Measurements from ENCODE around the gene BST2. TPM values are rescaled to one million over a fixed set of nuclear protein-coding genes. Genes with fewer than 3 reads are reported as not detected.

Gene BST2
- polyA plus RNA-seq, 1 donor (not counting 4 experiments of a cell fraction or from before 2014, with no cell fraction given): 4.4 TPM

DNA sequence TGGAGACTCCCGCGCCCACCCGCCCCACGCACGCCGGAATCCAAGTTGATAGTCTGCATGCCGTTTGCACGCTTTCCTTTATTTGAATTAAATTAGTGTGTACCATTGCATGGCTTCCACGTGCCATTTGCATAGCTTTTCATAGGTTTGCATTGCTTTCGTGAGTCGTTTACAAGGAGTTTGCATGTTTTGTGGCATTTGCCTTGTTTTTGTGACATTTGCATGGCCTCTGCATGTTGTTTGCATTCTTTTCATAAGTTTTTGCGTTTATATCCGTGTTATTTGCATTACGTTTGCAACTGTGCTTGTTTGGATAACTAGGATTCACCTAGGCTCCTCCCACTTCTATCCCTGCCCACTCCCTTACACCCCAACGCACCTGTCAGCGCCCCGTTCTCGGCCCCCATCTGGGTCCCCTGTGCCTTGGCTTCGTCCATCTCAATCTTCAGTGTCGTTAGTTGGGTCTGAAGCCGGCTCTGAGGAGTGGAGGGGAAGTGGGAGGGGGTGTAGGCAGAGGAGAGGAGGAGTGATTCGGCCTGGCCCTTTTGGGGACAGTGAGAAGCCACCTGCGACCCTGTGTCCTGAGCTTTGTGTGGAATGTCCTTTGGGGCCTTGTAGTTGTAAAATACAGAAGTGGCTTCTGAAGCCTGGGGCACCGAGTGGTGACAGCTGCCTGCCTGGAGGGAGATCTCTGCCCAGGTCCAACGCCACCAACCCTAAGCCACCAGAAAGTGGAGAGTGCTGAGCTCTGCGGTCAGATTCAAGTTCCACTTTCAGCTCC, 13.9 kb downstream of the BST2 start:
- FAIRE-seq: peak; percentile 48
- H3K27me3 ChIP-seq (ENCODE audit: control insufficient read depth, extremely low read depth, insufficient read depth, low read length): peaks cover 10% of the 10 kb centered on the region
- no peak overlapping the region for H3K27ac ChIP-seq (ENCODE audit: control insufficient read depth, insufficient read depth, low read length)
- no peaks in the 10 kb centered on the region for H3K36me3 ChIP-seq (ENCODE audit: control insufficient read depth in 2 of 2, extremely low read depth in 1 of 2, insufficient read depth in 2 of 2, low read length in 2 of 2)
- dilution Hi-C loops (cut with MboI; ENCODE audit: extremely low pct_ligation_motif_present, low sequenced_read_pairs): no loop called here
- H3K4me1 ChIP-seq (ENCODE audit: control insufficient read depth, extremely low read depth, insufficient read depth, low read length): peaks cover 9% of the 10 kb centered on the region
- H2AFZ ChIP-seq (ENCODE audit: control insufficient read depth, low read length): peak overlapping the region; percentile 82
- no peaks in the 10 kb centered on the region for H3K9me1 ChIP-seq (ENCODE audit: control insufficient read depth, extremely low read depth, insufficient read depth, low read length)
- peak overlapping the region; percentile 100 for H3K4me2 ChIP-seq (ENCODE audit: control insufficient read depth, extremely low read depth, insufficient read depth, low read depth, low read length)
- TF ChIP-seq EZH2 (IDR thresholded peaks at IDR 0.05; ENCODE audit: low read length): no peak
- TF ChIP-seq, protein P1, sequence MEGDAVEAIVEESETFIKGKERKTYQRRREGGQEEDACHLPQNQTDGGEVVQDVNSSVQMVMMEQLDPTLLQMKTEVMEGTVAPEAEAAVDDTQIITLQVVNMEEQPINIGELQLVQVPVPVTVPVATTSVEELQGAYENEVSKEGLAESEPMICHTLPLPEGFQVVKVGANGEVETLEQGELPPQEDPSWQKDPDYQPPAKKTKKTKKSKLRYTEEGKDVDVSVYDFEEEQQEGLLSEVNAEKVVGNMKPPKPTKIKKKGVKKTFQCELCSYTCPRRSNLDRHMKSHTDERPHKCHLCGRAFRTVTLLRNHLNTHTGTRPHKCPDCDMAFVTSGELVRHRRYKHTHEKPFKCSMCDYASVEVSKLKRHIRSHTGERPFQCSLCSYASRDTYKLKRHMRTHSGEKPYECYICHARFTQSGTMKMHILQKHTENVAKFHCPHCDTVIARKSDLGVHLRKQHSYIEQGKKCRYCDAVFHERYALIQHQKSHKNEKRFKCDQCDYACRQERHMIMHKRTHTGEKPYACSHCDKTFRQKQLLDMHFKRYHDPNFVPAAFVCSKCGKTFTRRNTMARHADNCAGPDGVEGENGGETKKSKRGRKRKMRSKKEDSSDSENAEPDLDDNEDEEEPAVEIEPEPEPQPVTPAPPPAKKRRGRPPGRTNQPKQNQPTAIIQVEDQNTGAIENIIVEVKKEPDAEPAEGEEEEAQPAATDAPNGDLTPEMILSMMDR (optimal IDR thresholded peaks at IDR 0.05 in 1 of 3, IDR thresholded peaks at IDR 0.05 in 1 of 3, conservative IDR thresholded peaks at IDR 0.05 in 1 of 3; ENCODE audit: extremely low read depth in 1 of 3, insufficient read depth in 2 of 3, low read length in 3 of 3): no peak
- H3K79me2 ChIP-seq (ENCODE audit: control insufficient read depth, insufficient read depth, low read length): no peaks in the 10 kb centered on the region
- no peak overlapping the region for H3K9ac ChIP-seq (ENCODE audit: control insufficient read depth, extremely low read depth, insufficient read depth, low read length)
- DNase-seq (ENCODE audit: low read depth, low spot score): no peak
- no peaks in the 10 kb centered on the region for H3K9me3 ChIP-seq (ENCODE audit: control insufficient read depth, low read depth, low read length)
- H4K20me1 ChIP-seq (ENCODE audit: control insufficient read depth, extremely low read depth, insufficient read depth, low read length): no peaks in the 10 kb centered on the region
- peak overlapping the region; percentile 51 to 83 (median 74) for H3K4me3 ChIP-seq (ENCODE audit: control insufficient read depth in 2 of 3, extremely low read depth in 1 of 3, insufficient read depth in 2 of 3, low read depth in 1 of 3, low read length in 3 of 3)

DNA sequence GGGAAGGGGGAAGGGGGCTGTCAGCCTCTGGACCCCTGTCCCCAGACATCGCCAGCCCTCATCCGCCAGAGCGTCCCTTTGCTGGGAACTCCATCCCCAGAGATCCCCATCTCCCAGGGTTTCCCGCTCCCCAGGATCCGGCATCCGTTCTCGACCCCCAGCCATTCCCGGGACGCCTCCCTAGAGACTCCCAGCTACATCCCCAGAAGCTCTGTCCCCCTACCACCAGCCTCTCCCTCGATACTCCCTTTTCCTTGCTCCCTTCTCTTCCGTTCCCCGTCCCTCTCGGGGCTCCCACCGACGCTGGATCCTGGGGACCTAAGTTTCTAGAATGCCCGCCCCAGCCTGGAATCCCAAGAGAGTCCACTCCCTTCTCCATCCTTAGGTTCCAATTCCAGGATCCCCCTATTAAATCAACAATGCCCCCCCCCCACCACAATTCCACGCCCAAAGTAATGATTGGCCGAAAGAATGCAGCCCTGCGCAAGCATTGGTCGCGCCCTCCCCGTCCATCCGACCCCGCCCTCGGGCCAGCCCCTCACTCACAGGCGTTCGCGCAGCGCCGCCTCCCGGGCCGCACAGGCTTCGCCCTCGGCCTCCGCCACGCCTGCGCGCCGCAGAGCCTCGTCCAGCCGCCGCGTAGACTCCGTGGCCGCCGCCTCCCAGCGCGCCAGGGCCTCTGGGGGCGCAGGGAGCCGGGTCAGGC, 14.6 kb downstream of the BST2 start:
- no peaks in the 10 kb centered on the region for H3K36me3 ChIP-seq (ENCODE audit: control insufficient read depth in 2 of 2, extremely low read depth in 1 of 2, insufficient read depth in 2 of 2, low read length in 2 of 2)
- H3K27ac ChIP-seq (ENCODE audit: control insufficient read depth, insufficient read depth, low read length): no peak overlapping the region
- FAIRE-seq (peak; percentile 44), DNase-seq (ENCODE audit: low read depth, low spot score) (peak; percentile 19)
- peak overlapping the region; percentile 51 to 83 (median 74) for H3K4me3 ChIP-seq (ENCODE audit: control insufficient read depth in 2 of 3, extremely low read depth in 1 of 3, insufficient read depth in 2 of 3, low read depth in 1 of 3, low read length in 3 of 3)
- peaks cover 9% of the 10 kb centered on the region for H3K4me1 ChIP-seq (ENCODE audit: control insufficient read depth, extremely low read depth, insufficient read depth, low read length)
- TF ChIP-seq EZH2 (IDR thresholded peaks at IDR 0.05; ENCODE audit: low read length): no peak
- TF ChIP-seq, protein P1 (optimal IDR thresholded peaks at IDR 0.05 in 1 of 3, IDR thresholded peaks at IDR 0.05 in 1 of 3, conservative IDR thresholded peaks at IDR 0.05 in 1 of 3; ENCODE audit: extremely low read depth in 1 of 3, insufficient read depth in 2 of 3, low read length in 3 of 3): peak; percentile 50 to 84 (median 75)
- H3K9ac ChIP-seq (ENCODE audit: control insufficient read depth, extremely low read depth, insufficient read depth, low read length): peak overlapping the region; percentile 65
- dilution Hi-C loops (cut with MboI; ENCODE audit: extremely low pct_ligation_motif_present, low sequenced_read_pairs): no loop called here
- H3K9me1 ChIP-seq (ENCODE audit: control insufficient read depth, extremely low read depth, insufficient read depth, low read length): no peaks in the 10 kb centered on the region
- peak overlapping the region; percentile 91 for H2AFZ ChIP-seq (ENCODE audit: control insufficient read depth, low read length)
- no peaks in the 10 kb centered on the region for H3K79me2 ChIP-seq (ENCODE audit: control insufficient read depth, insufficient read depth, low read length)
- peak overlapping the region; percentile 100 for H3K4me2 ChIP-seq (ENCODE audit: control insufficient read depth, extremely low read depth, insufficient read depth, low read depth, low read length)
- peaks cover 10% of the 10 kb centered on the region for H3K27me3 ChIP-seq (ENCODE audit: control insufficient read depth, extremely low read depth, insufficient read depth, low read length)
- no peaks in the 10 kb centered on the region for H3K9me3 ChIP-seq (ENCODE audit: control insufficient read depth, low read depth, low read length)
- no peaks in the 10 kb centered on the region for H4K20me1 ChIP-seq (ENCODE audit: control insufficient read depth, extremely low read depth, insufficient read depth, low read length)
